Smooth muscle cell (in vitro differentiated cells): ENCODE data around the gene ATF7. TPM values are rescaled to one million over a fixed set of nuclear protein-coding genes. Genes with fewer than 3 reads are reported as not detected.

ENCODE experiments used
- DNase-seq: peaks from one replicate; lab custom pipeline; 2025; ENCODE audit not compliant: unreplicated experiment; lab: John Stamatoyannopoulos, UW
- H2AFZ ChIP-seq: fragments of 200-600 bp; sonication (generic); 2 replicates; pipeline ENCODE4 v1.6.0; 2016; ENCODE audit warnings: antibody characterized with exemption, low read depth, mild to moderate bottlenecking
- H3F3A ChIP-seq: fragments of 200-600 bp; sonication (generic); 2 replicates; pipeline ENCODE4 v1.6.0; 2017; ENCODE audit warnings: antibody characterized with exemption, low read depth
- H3K27ac ChIP-seq: fragments of 200-600 bp; sonication (generic); 2 replicates; pipeline ENCODE4 v1.5.1; 2016; ENCODE audit warnings: low read depth, mild to moderate bottlenecking
- H3K27me3 ChIP-seq: fragments of 200-600 bp; sonication (generic); 2 replicates; pipeline ENCODE4 v1.6.1; 2016; ENCODE audit warnings: low read depth, mild to moderate bottlenecking
- H3K36me3 ChIP-seq: fragments of 200-600 bp; sonication (generic); 2 replicates; pipeline ENCODE4 v1.5.1; 2016; ENCODE audit warnings: low read depth
- H3K4me1 ChIP-seq: fragments of 200-600 bp; sonication (generic); 2 replicates; pipeline ENCODE4 v1.5.1; 2016; ENCODE audit warnings: low read depth
- H3K4me2 ChIP-seq: fragments of 200-600 bp; sonication (generic); 2 replicates; pipeline ENCODE4 v1.6.0; 2016; ENCODE audit warnings: mild to moderate bottlenecking
- H3K4me3 ChIP-seq: fragments of 200-600 bp; sonication (generic); 2 replicates; pipeline ENCODE4 v1.5.1; 2016; ENCODE audit warnings: mild to moderate bottlenecking
- H3K79me2 ChIP-seq: fragments of 200-600 bp; sonication (generic); 2 replicates; pipeline ENCODE4 v1.6.0; 2016; ENCODE audit warnings: low read depth, mild to moderate bottlenecking
- H3K9ac ChIP-seq: fragments of 200-600 bp; sonication (generic); 2 replicates; pipeline ENCODE4 v1.6.0; 2016; ENCODE audit warnings: low read depth
- H3K9me3 ChIP-seq: fragments of 200-600 bp; sonication (generic); replicated peaks from 2 replicates; pipeline ENCODE4 v1.5.1; 2016; ENCODE audit warnings: low read depth
- H4K20me1 ChIP-seq: fragments of 200-600 bp; sonication (generic); 2 replicates; pipeline ENCODE4 v1.6.0; 2016; ENCODE audit warnings: low read depth
- WGBS: methylation state at CpG from one replicate; pipeline ENCODE4 v1.1.7; 2016; ENCODE audit warnings: low lambda C conversion rate; 5-methylcytosine and 5-hydroxymethylcytosine counted together
- polyA plus RNA-seq: library from polyadenylated mRNA; unstranded; fragments of >200 nt; fragmentation: Nextera tagmentation; extraction: Ambion mirVana; gene quantifications from 2 replicates; pipeline ENCODE4 v1.2.1, GENCODE V29; 2016
- total RNA-seq: library from RNA; depleted of rRNA; stranded (reverse); fragments of >200 nt; gene quantifications from 2 replicates; pipeline ENCODE4 v1.2.3, GENCODE V29; 2014
- TF ChIP-seq, protein P1 (sequence below): fragments of 200-600 bp; sonication (generic); IDR thresholded peaks from 2 replicates; pipeline ENCODE4 v1.5.1; 2017; ENCODE audit warnings: borderline replicate concordance, mild to moderate bottlenecking, antibody characterized with exemption; ENCODE audit not compliant: insufficient read depth, poor library complexity, severe bottlenecking

ATF7 gene
- total and polyA plus RNA-seq, 2 experiments from 2014 or later, result 15.2 to 28.5 TPM

DNA sequence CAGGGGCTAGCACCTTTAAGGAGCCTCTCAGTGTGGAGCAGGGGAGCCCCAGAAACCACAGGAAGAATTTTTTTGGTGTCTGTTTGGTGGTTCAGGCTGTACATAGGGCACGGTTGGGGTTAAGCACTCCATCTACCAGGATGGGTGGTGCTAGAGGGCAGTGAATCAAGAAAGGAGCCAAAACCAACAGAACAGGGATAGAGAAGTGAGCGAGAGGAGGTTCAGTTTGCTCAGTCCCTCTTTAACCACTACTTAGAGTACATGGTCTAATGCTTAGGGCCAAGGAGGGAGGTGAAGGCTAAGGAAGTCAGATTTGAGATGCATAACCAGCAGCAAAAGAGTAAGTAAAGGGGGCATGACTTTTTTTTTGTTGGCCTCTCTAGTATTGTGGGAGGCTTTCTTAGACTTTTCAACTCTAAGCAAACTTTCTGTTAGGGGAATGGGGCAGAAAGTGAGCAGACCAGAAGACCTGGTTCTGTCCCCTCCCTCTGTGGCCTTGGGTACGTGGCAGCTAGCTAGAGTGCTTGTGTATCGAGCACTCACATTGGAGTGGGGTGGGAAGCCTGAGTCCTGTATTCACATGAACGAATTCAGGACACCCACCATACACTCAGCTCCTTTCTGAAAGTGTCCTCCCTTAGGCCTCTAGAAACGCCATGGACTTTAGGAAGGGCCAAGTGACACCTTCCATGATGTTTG, 112.3 kb downstream of the ATF7 start:
- Histone ChIP-seq H3K9ac (no peak overlapping the region), H3K79me2 (no peaks in the 10 kb centered on the region), H3K9me3 (no peaks in the 10 kb centered on the region), H3K27me3 (no peaks in the 10 kb centered on the region), H3K36me3 (peaks cover 7% of the 10 kb centered on the region), H3K27ac (no peak overlapping the region), H3K4me2 (no peak overlapping the region), H3F3A (peaks cover 7% of the 10 kb centered on the region), H3K4me3 (no peak overlapping the region), H2AFZ (no peak overlapping the region), H4K20me1 (no peaks in the 10 kb centered on the region), H3K4me1 (no peaks in the 10 kb centered on the region)
- DNase-seq, result no peak
- TF ChIP-seq, protein P1, sequence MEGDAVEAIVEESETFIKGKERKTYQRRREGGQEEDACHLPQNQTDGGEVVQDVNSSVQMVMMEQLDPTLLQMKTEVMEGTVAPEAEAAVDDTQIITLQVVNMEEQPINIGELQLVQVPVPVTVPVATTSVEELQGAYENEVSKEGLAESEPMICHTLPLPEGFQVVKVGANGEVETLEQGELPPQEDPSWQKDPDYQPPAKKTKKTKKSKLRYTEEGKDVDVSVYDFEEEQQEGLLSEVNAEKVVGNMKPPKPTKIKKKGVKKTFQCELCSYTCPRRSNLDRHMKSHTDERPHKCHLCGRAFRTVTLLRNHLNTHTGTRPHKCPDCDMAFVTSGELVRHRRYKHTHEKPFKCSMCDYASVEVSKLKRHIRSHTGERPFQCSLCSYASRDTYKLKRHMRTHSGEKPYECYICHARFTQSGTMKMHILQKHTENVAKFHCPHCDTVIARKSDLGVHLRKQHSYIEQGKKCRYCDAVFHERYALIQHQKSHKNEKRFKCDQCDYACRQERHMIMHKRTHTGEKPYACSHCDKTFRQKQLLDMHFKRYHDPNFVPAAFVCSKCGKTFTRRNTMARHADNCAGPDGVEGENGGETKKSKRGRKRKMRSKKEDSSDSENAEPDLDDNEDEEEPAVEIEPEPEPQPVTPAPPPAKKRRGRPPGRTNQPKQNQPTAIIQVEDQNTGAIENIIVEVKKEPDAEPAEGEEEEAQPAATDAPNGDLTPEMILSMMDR, result no peak
- WGBS, result 93% methylated on average over 6 of the region's 6 CpGs

DNA sequence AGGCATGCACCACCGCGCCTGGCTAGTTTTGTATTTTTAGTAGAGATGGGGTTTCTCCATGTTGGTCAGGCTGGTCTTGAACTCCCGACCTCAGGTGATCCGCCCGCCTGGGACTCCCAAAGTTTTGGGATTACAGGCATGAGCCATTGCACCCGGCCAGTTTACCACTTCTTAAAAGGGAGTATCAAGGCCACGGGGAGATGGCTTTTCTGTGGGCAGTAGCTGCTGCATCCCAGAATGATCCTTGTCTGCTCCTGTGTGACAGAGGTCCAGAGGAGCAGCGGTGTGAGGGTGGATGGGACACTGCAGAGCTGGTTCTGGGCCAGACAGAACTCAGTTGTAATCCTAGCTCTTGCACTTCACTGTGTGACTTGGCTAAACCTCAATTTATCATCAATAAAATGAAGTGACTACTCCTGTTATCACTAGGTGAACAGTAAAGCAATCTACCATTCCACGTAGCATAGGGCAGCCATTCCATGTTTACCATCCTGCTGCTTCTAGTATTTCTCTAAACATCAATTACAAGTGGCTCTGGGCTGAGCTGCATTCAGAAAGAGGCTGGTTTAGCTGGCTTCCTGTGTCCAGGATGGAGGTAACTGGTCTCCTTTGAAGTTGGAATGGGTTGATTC, 115.9 kb downstream of the ATF7 start:
- TF ChIP-seq, protein P1, result no peak
- Histone ChIP-seq H3K4me3 (no peak overlapping the region), H3K27ac (no peak overlapping the region), H3K79me2 (no peaks in the 10 kb centered on the region), H3K4me2 (no peak overlapping the region), H3K9me3 (no peaks in the 10 kb centered on the region), H3K36me3 (peaks cover 2% of the 10 kb centered on the region), H3K4me1 (no peaks in the 10 kb centered on the region), H2AFZ (no peak overlapping the region), H4K20me1 (no peaks in the 10 kb centered on the region), H3K27me3 (no peaks in the 10 kb centered on the region), H3K9ac (no peak overlapping the region), H3F3A (peaks cover 10% of the 10 kb centered on the region)
- 93% methylated on average over 9 of the region's 9 CpGs for WGBS
- no peak for DNase-seq

DNA sequence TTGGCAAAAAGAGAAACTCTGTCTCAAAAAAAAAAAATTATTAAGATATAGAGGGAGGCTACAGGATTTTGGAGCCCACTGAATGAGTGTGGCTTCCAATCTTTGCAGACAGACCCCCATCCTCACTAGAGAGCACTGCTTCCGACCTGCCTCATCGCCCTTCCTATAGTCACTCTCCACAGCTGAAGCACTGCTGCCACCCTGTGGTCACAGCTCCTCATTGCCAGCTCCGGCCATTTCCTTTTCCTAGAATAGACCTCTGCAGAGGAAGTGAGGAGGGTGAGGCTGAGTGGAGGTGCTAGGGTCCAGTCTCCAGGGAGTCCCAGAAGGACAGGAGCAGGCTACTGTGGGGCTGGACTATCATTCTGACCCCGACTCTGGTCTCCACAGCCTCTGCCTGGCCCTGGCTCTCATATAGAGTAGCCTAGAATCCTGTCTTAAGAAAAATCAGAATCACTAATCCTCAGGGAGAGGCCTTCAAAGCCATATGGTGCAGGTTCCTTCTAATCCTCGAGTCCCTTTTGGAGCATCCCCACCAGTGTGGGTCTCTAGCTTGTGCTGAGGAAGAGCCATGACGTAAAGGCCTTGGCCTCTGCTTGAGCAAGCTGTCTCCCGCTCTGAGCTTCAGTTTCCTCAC, 117.5 kb downstream of the ATF7 start:
- WGBS, result 40% methylated on average over 7 of the region's 7 CpGs
- H3K36me3 ChIP-seq, result no peaks in the 10 kb centered on the region

More for the DNA sequence above, 117.5 kb downstream of the ATF7 start:
- Histone ChIP-seq H3K79me2 (no peaks in the 10 kb centered on the region), H3K27ac (no peak overlapping the region), H3K27me3 (no peaks in the 10 kb centered on the region), H3K9ac (no peak overlapping the region), H4K20me1 (no peaks in the 10 kb centered on the region), H3K4me1 (no peaks in the 10 kb centered on the region), H3F3A (peaks cover 10% of the 10 kb centered on the region), H3K4me2 (no peak overlapping the region), H3K9me3 (no peaks in the 10 kb centered on the region), H3K4me3 (no peak overlapping the region), H2AFZ (no peak overlapping the region)
- DNase-seq, result peak; percentile 41
- TF ChIP-seq, protein P1, result peak; percentile 92
